B cell (primary cell): ENCODE measurements around the gene EPB41. TPM values are rescaled to one million over a fixed set of nuclear protein-coding genes. Genes with fewer than 3 reads are reported as not detected.

Experiments
- ATAC-seq: fragments of 200-7000 bp; cut with Tn5 transposase; one replicate; pipeline ENCODE4 v1.10.0; 2021; ENCODE audit warnings: low read depth, mild to moderate bottlenecking, moderate number of reproducible peaks, moderate library complexity
- CTCF ChIA-PET: fragments of 350-600 bp; sonication (Branson Sonifier 250); formaldehyde crosslinking; loops from one replicate; lab custom pipeline; 2021; ENCODE audit warnings: antibody characterized with exemption, inconsistent platforms; lab: Charles Lee
- POLR2A ChIA-PET: fragments of 350-600 bp; sonication (Branson Sonifier 250); formaldehyde crosslinking; loops from one replicate; lab custom pipeline; 2021; ENCODE audit warnings: antibody characterized with exemption; lab: Charles Lee
- DNase-seq: peaks from one replicate; pipeline ENCODE4 v3.0.0; 2013
- H2AFZ ChIP-seq: 2 replicates; pipeline ENCODE4 v1.6.1; 2012; ENCODE audit warnings: mild to moderate bottlenecking, low read depth, low read length; ENCODE audit not compliant: insufficient read depth, poor library complexity, severe bottlenecking
- H3K27ac ChIP-seq, 2 donors: 1 replicate in 1 of 2; 2 replicates in 1 of 2; pipeline ENCODE4 v1.5.1; 2012 to 2013; ENCODE audit warnings: low read length in 2 of 2, mild to moderate bottlenecking in 2 of 2, moderate library complexity in 1 of 2
- H3K27me3 ChIP-seq, 4 experiments: fragments of 200-600 bp in 1 of 4; sonication (generic) in 1 of 4; replicated peaks in 1 of 4; 1 replicate in 2 of 4; 2 replicates in 2 of 4; pipeline versions ENCODE4 v1.6.1 to v1.7.0; 2013 to 2016; ENCODE audit warnings: low read length in 3 of 4, mild to moderate bottlenecking in 2 of 4, mixed read lengths in 1 of 4, moderate library complexity in 1 of 4; ENCODE audit not compliant: insufficient read depth in 4 of 4, control insufficient read depth in 3 of 4; ENCODE audit errors: control extremely low read depth in 1 of 4
- H3K36me3 ChIP-seq, 2 experiments: replicated peaks in 1 of 2; 1 replicate in 1 of 2; 2 replicates in 1 of 2; pipeline versions ENCODE4 v1.6.1 to v1.7.1; 2013; ENCODE audit warnings: low read length in 1 of 2; ENCODE audit not compliant: insufficient read depth in 2 of 2, control insufficient read depth in 1 of 2; ENCODE audit errors: control extremely low read depth in 1 of 2, extremely low read depth in 1 of 2
- H3K4me1 ChIP-seq, 2 donors: fragments of 200-600 bp in 1 of 2; sonication (generic) in 1 of 2; 1 replicate in 1 of 2; 2 replicates in 1 of 2; pipeline versions ENCODE4 v1.5.1 to v1.6.1; 2013 to 2017; ENCODE audit warnings: low read length in 2 of 2; ENCODE audit not compliant: control insufficient read depth in 2 of 2, insufficient read depth in 2 of 2
- H3K4me2 ChIP-seq: replicated peaks from 2 replicates; pipeline ENCODE3; 2012; ENCODE audit warnings: mild to moderate bottlenecking, low read depth, low read length; ENCODE audit not compliant: poor library complexity, severe bottlenecking
- H3K4me3 ChIP-seq, 5 experiments: fragments of 200-600 bp in 1 of 5; sonication (generic) in 1 of 5; 1 replicate in 3 of 5; 2 replicates in 2 of 5; pipeline versions ENCODE4 v1.5.1 to v1.7.0; 2011 to 2016; ENCODE audit warnings: low read length in 4 of 5, mild to moderate bottlenecking in 4 of 5, low read depth in 2 of 5, control low read depth in 1 of 5, moderate library complexity in 1 of 5; ENCODE audit not compliant: insufficient read depth in 1 of 5; ENCODE audit errors: control extremely low read depth in 1 of 5, extremely low read depth in 1 of 5
- H3K79me2 ChIP-seq: fragments of 200-600 bp; sonication (generic); one replicate; pipeline ENCODE4 v1.6.0; 2016; ENCODE audit warnings: low read length; ENCODE audit not compliant: control insufficient read depth, insufficient read depth
- H3K9ac ChIP-seq: fragments of 200-600 bp; sonication (generic); 2 replicates; pipeline ENCODE4 v1.6.1; 2017; ENCODE audit warnings: mild to moderate bottlenecking, low read length, moderate library complexity
- H3K9me3 ChIP-seq, 3 donors: one replicate each; pipeline versions ENCODE4 v1.6.1 to v1.7.1; 2013; ENCODE audit warnings: low read length in 2 of 3; ENCODE audit not compliant: control insufficient read depth in 2 of 3, insufficient read depth in 1 of 3; ENCODE audit errors: control extremely low read depth in 1 of 3
- H4K20me1 ChIP-seq: 2 replicates; pipeline ENCODE4 v1.6.0; 2012; ENCODE audit warnings: mild to moderate bottlenecking, low read length; ENCODE audit not compliant: insufficient read depth, control insufficient read depth, poor library complexity, severe bottlenecking
- H3K27ac Mint-ChIP-seq: one replicate; pipeline ENCODE4 v1.8.0; 2021; ENCODE audit warnings: mixed read lengths
- H3K27me3 Mint-ChIP-seq: one replicate; pipeline ENCODE4 v1.8.0; 2021; ENCODE audit warnings: mixed read lengths
- H3K4me1 Mint-ChIP-seq: one replicate; pipeline ENCODE4 v1.8.0; 2021; ENCODE audit warnings: mixed read lengths
- H3K4me3 Mint-ChIP-seq: one replicate; pipeline ENCODE4 v1.8.0; 2021; ENCODE audit warnings: mixed read lengths
- H3K9me3 Mint-ChIP-seq: one replicate; pipeline ENCODE4 v1.8.0; 2022; ENCODE audit warnings: mixed read lengths; ENCODE audit not compliant: insufficient read depth
- EZH2 ChIP-seq: IDR thresholded peaks from 2 replicates; pipeline ENCODE4 v1.6.1; 2012; ENCODE audit warnings: borderline replicate concordance, low read depth, mild to moderate bottlenecking, moderate library complexity, low read length; ENCODE audit not compliant: insufficient read depth, poor library complexity, severe bottlenecking
- WGBS: methylation state at CpG from one replicate; pipeline ENCODE4 v1.1.5; 2013; ENCODE audit warnings: missing lambda C conversion rate; ENCODE audit not compliant: insufficient coverage; 5-methylcytosine and 5-hydroxymethylcytosine counted together
- intact Hi-C: fragments of 100-400 bp; cut with micrococcal nuclease; formaldehyde crosslinking; loops from one replicate; pipeline ENCODE4 v1.10.0; 2022
- polyA plus RNA-seq: library from polyadenylated mRNA; depleted of rRNA; stranded (reverse); fragments of >200 nt; gene quantifications from 2 replicates; pipeline ENCODE4 v1.2.3, GENCODE V29; 2012
- total RNA-seq, 2 donors: library from RNA; stranded (reverse); fragments of 120-200 nt in 1 of 2; gene quantifications; 1 replicate in 1 of 2; 2 replicates in 1 of 2; pipeline versions ENCODE4 v1.2.3 to v1.2.4, GENCODE V29; 2013 to 2022
- TF ChIP-seq, protein P1 (sequence below): fragments of 200-600 bp; IDR thresholded peaks from one replicate; pipeline ENCODE4 v1.8.0; 2022; ENCODE audit warnings: antibody characterized with exemption, mild to moderate bottlenecking

Gene EPB41
- total and polyA plus RNA-seq, 2 donors (not counting 1 experiment from before 2014, with no cell fraction given), result 45.8 to 186 TPM

DNA sequence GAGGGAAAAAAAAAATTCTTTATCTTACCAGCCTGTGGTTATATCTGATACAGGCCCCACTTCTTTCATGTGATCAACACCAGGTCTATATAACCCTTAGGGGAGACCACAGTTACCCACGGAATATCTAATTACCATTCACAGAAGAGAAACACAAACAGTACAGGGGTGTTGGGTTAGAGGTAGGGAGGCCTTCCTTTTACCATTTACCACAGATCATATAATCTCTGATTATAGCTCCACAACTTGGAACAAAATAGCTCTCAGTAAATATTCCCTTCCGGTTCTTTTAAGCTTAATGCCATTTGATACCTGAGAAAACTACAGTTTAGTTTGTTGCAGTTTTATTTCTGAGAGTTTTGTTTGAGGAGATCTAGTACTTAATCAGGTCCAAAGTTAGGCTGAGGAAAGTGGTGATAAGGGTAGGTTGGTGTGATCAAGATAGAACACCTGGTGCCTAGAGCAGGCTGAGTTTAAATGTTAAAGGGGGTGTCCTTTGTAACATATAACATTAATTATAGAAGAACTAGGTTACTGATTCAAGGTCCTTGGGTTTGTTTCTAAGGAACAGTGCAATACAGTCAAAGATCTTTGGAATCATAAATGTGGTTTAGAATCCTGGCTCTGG lies 14.1 kb downstream of the EPB41 start:
- Histone ChIP-seq H3K4me3 (peak overlapping the region in 4 of 5 experiments; percentile 11 to 60 (median 31)), H3K9me3 (no peaks in the 10 kb centered on the region), H3K36me3 (peaks cover 0 to 2% of the 10 kb centered on the region in 2 experiments), H2AFZ (peak overlapping the region; percentile 58), H3K27me3 (no peaks in the 10 kb centered on the region), H3K4me1 (peaks cover 70 to 76% of the 10 kb centered on the region in 2 donors), H4K20me1 (no peaks in the 10 kb centered on the region), H3K4me2 (peak overlapping the region; percentile 73), H3K9ac (peak overlapping the region; percentile 51), H3K27ac (peak overlapping the region; percentile 83 to 94), H3K79me2 (peaks cover 88% of the 10 kb centered on the region)
- H3K4me1 Mint-ChIP-seq, result peaks cover 67% of the 10 kb centered on the region
- ATAC-seq (peak; percentile 7), DNase-seq (peak; percentile 15)
- H3K4me3 Mint-ChIP-seq, result peak overlapping the region; percentile 75
- WGBS, result no CpG with 5 or more reads among the region's 2 CpGs
- TF ChIP-seq, protein P1, sequence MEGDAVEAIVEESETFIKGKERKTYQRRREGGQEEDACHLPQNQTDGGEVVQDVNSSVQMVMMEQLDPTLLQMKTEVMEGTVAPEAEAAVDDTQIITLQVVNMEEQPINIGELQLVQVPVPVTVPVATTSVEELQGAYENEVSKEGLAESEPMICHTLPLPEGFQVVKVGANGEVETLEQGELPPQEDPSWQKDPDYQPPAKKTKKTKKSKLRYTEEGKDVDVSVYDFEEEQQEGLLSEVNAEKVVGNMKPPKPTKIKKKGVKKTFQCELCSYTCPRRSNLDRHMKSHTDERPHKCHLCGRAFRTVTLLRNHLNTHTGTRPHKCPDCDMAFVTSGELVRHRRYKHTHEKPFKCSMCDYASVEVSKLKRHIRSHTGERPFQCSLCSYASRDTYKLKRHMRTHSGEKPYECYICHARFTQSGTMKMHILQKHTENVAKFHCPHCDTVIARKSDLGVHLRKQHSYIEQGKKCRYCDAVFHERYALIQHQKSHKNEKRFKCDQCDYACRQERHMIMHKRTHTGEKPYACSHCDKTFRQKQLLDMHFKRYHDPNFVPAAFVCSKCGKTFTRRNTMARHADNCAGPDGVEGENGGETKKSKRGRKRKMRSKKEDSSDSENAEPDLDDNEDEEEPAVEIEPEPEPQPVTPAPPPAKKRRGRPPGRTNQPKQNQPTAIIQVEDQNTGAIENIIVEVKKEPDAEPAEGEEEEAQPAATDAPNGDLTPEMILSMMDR, result no peak
- TF ChIP-seq EZH2, result no peak
- no peaks in the 10 kb centered on the region for H3K27me3 Mint-ChIP-seq
- peak overlapping the region; percentile 83 for H3K27ac Mint-ChIP-seq
- no peaks in the 10 kb centered on the region for H3K9me3 Mint-ChIP-seq
- ChIA-PET CTCF (interaction anchor here (0.6 to 2.5 kb wide), 3 partner anchors 14 to 441 kb away, joined by 4 to 8 read pairs (median 8); partner anchors contain the start of gene EPB41), POLR2A (interaction anchor here (2.5 kb wide), 1 partner anchor 15 kb away, joined by 14 read pairs; the partner anchor contains the start of gene EPB41)
- intact Hi-C loops, result loop anchor here (5.0 kb wide), 1 partner anchor 34 kb away; no protein-coding TSS in a partner anchor

DNA sequence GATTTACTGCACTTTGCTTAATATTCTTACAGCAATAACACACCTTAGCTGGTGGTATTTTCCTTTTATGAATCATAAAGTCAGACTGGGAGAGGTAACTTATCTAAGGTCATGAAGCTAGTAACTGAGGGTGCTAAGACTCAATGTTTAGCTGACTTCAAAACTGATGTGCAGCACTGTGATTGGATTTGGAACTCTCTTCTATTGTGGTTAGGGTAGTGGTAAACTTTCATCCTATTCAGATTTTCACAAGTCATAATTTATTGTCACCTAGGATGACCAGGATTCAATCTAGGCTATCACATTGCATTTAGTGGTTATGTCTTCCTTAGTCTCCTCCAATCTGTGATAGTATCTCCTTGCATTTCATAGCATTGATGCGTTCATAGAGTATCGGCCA lies 18.9 kb downstream of the EPB41 start:
- Mint-ChIP-seq H3K4me3 (no peak overlapping the region), H3K9me3 (no peaks in the 10 kb centered on the region), H3K27me3 (no peaks in the 10 kb centered on the region), H3K27ac (peak overlapping the region; percentile 29), H3K4me1 (peaks cover 65% of the 10 kb centered on the region)
- no peak overlapping the region for H3K4me3 ChIP-seq
- ChIA-PET POLR2A (no interaction called here), CTCF (interaction anchor here (1.1 kb wide), 1 partner anchor 49 kb away, joined by 3 read pairs; no protein-coding TSS in a partner anchor)
- H4K20me1 ChIP-seq, result peaks cover 21% of the 10 kb centered on the region
- peak overlapping the region in 1 of 2 donors; percentile 56 for H3K27ac ChIP-seq
- H3K4me1 ChIP-seq, result peaks cover 46 to 49% of the 10 kb centered on the region in 2 donors
- H3K9ac ChIP-seq, result no peak overlapping the region
- TF ChIP-seq EZH2, result no peak
- TF ChIP-seq, protein P1, result no peak
- no peak overlapping the region for H2AFZ ChIP-seq
- DNase-seq (no peak), ATAC-seq (no peak)
- peaks cover 0 to 4% of the 10 kb centered on the region in 2 experiments for H3K36me3 ChIP-seq
- WGBS, result no CpG with 5 or more reads among the region's 2 CpGs
- H3K9me3 ChIP-seq, result no peaks in the 10 kb centered on the region
- peaks cover 96% of the 10 kb centered on the region for H3K79me2 ChIP-seq
- no peaks in the 10 kb centered on the region for H3K27me3 ChIP-seq
- H3K4me2 ChIP-seq, result no peak overlapping the region
- intact Hi-C loops, result no loop called here
